Epidermal melanocyte (primary cell): Measurements from ENCODE around the gene GPR135.
"Not testable (repeated sequence)": the region's sequence is repeated elsewhere in the genome, so short reads cannot be mapped to it uniquely, and the experiment has no call there.

Experiments used
- DNase-seq: peaks from one replicate; pipeline ENCODE4 v3.0.0; 2011; ENCODE audit warnings: low spot score; ENCODE audit not compliant: insufficient read length

The GPR135 gene

GRCh38 chr14:59475709-59476108 lies 10.5 kb upstream of the GPR135 start:
- no peak for DNase-seq

- DNase-seq, result no peak
These were observed 9.0 kb upstream of the GPR135 start for GRCh38 chr14:59474172-59474571.

GRCh38 chr14:59464486-59465315 lies 479 bp downstream of the GPR135 start:
- no peak for DNase-seq

- DNase-seq, result no peak
These were observed 1.2 kb downstream of the GPR135 start for GRCh38 chr14:59463787-59464485.

- no peak for DNase-seq
These were observed 3.3 kb downstream of the GPR135 start for GRCh38 chr14:59461891-59462290.

- DNase-seq, result no peak
These were observed 4.8 kb downstream of the GPR135 start for GRCh38 chr14:59460378-59460777.

- no peak for DNase-seq
These were observed 6.7 kb downstream of the GPR135 start for GRCh38 chr14:59458486-59458885.

- DNase-seq, result no peak
These were observed 9.8 kb downstream of the GPR135 start for GRCh38 chr14:59455411-59455810.

GRCh38 chr14:59454139-59454538 lies 11.0 kb downstream of the GPR135 start:
- DNase-seq, result peak; percentile 68

GRCh38 chr14:59451849-59452248 lies 13.3 kb downstream of the GPR135 start:
- DNase-seq, result no peak

- DNase-seq, result no peak
These were observed 14.5 kb downstream of the GPR135 start for GRCh38 chr14:59450716-59451115.

- not testable (repeated sequence) for DNase-seq
These were observed 16.5 kb downstream of the GPR135 start for GRCh38 chr14:59448673-59449072.

- no peak for DNase-seq
These were observed 25.8 kb downstream of the GPR135 start for GRCh38 chr14:59439256-59439965.

GRCh38 chr14:59438195-59438647 lies 27.0 kb downstream of the GPR135 start:
- DNase-seq, result no peak

- no peak for DNase-seq
These were observed 29.2 kb downstream of the GPR135 start for GRCh38 chr14:59435987-59436386.

- DNase-seq, result no peak
These were observed 30.1 kb downstream of the GPR135 start for GRCh38 chr14:59435101-59435500.

- DNase-seq, result no peak
These were observed 35.4 kb downstream of the GPR135 start for GRCh38 chr14:59429790-59430189.

GRCh38 chr14:59428581-59429012 lies 36.6 kb downstream of the GPR135 start:
- no peak for DNase-seq

- DNase-seq, result no peak
These were observed 37.3 kb downstream of the GPR135 start for GRCh38 chr14:59427653-59428580.

GRCh38 chr14:59425322-59425935 lies 39.8 kb downstream of the GPR135 start:
- no peak for DNase-seq
